NCI-H748 (cell line): Measurements from ENCODE around the gene GNG12.
A peak's percentile ranks its signal among the peaks of the same experiment; 100 is the strongest.

Experiments used
- DNase-seq: peaks from one replicate; lab custom pipeline; 2025; ENCODE audit not compliant: unreplicated experiment; lab: John Stamatoyannopoulos, UW

GNG12 gene

GRCh38 chr1:67788238-67788790 is 45.0 kb downstream of the GNG12 start:
- DNase-seq = no peak

GRCh38 chr1:67787746-67788145 is 45.5 kb downstream of the GNG12 start:
- no peak for DNase-seq

- DNase-seq = no peak
These were observed 47.2 kb downstream of the GNG12 start for GRCh38 chr1:67785847-67786753.

- DNase-seq = no peak
These were observed 48.6 kb downstream of the GNG12 start for GRCh38 chr1:67784545-67785186.

- no peak for DNase-seq
These were observed 52.6 kb downstream of the GNG12 start for GRCh38 chr1:67780637-67781036.

GRCh38 chr1:67777440-67777839 is 55.8 kb downstream of the GNG12 start:
- DNase-seq = no peak

GRCh38 chr1:67777016-67777415 is 56.3 kb downstream of the GNG12 start:
- DNase-seq = no peak

- DNase-seq = no peak
These were observed 59.8 kb downstream of the GNG12 start for GRCh38 chr1:67773462-67773861.

GRCh38 chr1:67771749-67772148 is 61.5 kb downstream of the GNG12 start:
- DNase-seq = no peak

GRCh38 chr1:67771152-67771551 is 62.1 kb downstream of the GNG12 start:
- no peak for DNase-seq

GRCh38 chr1:67769633-67770256 is 63.5 kb downstream of the GNG12 start:
- no peak for DNase-seq

GRCh38 chr1:67768480-67768879 is 64.8 kb downstream of the GNG12 start:
- no peak for DNase-seq

- DNase-seq = no peak
These were observed 66.0 kb downstream of the GNG12 start for GRCh38 chr1:67767103-67767782.

GRCh38 chr1:67766141-67766978 is 66.9 kb downstream of the GNG12 start:
- DNase-seq = peak; percentile 81

- peak; percentile 39 for DNase-seq
These were observed 68.6 kb downstream of the GNG12 start for GRCh38 chr1:67764633-67765032.

- peak; percentile 12 for DNase-seq
These were observed 71.5 kb downstream of the GNG12 start for GRCh38 chr1:67761730-67762129.

- DNase-seq = peak; percentile 6
These were observed 72.2 kb downstream of the GNG12 start for GRCh38 chr1:67761091-67761490.

GRCh38 chr1:67760030-67760821 is 73.0 kb downstream of the GNG12 start:
- DNase-seq = peak; percentile 63

GRCh38 chr1:67759692-67760029 is 73.6 kb downstream of the GNG12 start:
- no peak for DNase-seq
